ENCODE data around the gene FCHSD1.

Gene FCHSD1

GRCh38 chr5:141685591-141685990, 34.4 kb upstream of the FCHSD1 start:
- TF ChIP-seq CTCF (IDR thresholded peaks at IDR 0.05; ENCODE audit: unreplicated experiment in 3 of 3), result no peak
- no peaks in the 10 kb centered on the region for H3K36me3 Mint-ChIP-seq (ENCODE audit: low read depth)
- no peak overlapping the region for H3K27ac Mint-ChIP-seq
- H3K4me1 Mint-ChIP-seq, result peaks cover 13% of the 10 kb centered on the region
- H3K9me3 Mint-ChIP-seq, result no peaks in the 10 kb centered on the region
- H3K4me3 Mint-ChIP-seq, result no peak overlapping the region
- peaks cover 33% of the 10 kb centered on the region for H3K27me3 Mint-ChIP-seq (ENCODE audit: low read depth)

DNA sequence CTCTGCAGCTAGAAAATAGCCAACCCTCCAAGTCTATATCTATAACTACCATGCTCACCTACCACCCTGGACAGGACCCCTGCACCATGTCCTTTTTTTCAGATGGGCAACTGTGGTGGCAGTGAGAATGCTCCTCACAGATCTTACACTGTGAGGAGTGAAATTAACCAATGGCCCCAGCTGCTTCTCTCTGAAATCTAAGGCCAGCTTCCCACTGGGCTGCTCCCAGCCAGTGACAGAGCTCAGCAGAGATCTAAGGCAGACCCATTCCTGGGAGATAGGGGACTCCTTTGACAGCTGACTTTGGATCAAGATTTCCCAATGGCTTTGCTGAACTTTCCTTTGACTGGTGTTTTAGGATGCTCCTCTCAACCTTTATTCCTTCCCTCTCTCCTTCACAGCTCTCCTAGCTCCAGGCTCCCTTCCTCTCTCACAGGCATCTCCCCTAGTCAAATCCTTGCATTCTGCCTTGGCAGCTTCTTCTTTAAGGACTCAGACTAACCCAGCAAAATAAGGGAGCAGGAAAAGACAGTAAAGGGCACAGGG, 32.5 kb upstream of the FCHSD1 start:
- Mint-ChIP-seq H3K4me3 (peak overlapping the region in 2 of 3 experiments; percentile 28 to 62), H3K27me3 (ENCODE audit: low read depth) (peaks cover 24% of the 10 kb centered on the region), H3K36me3 (ENCODE audit: low read depth) (peaks cover 4% of the 10 kb centered on the region), H3K4me1 (peaks cover 13% of the 10 kb centered on the region), H3K27ac (peak overlapping the region; percentile 36 to 87 (median 56)), H3K9me3 (no peaks in the 10 kb centered on the region)
- no peak for TF ChIP-seq CTCF (IDR thresholded peaks at IDR 0.05; ENCODE audit: unreplicated experiment in 3 of 3)

DNA sequence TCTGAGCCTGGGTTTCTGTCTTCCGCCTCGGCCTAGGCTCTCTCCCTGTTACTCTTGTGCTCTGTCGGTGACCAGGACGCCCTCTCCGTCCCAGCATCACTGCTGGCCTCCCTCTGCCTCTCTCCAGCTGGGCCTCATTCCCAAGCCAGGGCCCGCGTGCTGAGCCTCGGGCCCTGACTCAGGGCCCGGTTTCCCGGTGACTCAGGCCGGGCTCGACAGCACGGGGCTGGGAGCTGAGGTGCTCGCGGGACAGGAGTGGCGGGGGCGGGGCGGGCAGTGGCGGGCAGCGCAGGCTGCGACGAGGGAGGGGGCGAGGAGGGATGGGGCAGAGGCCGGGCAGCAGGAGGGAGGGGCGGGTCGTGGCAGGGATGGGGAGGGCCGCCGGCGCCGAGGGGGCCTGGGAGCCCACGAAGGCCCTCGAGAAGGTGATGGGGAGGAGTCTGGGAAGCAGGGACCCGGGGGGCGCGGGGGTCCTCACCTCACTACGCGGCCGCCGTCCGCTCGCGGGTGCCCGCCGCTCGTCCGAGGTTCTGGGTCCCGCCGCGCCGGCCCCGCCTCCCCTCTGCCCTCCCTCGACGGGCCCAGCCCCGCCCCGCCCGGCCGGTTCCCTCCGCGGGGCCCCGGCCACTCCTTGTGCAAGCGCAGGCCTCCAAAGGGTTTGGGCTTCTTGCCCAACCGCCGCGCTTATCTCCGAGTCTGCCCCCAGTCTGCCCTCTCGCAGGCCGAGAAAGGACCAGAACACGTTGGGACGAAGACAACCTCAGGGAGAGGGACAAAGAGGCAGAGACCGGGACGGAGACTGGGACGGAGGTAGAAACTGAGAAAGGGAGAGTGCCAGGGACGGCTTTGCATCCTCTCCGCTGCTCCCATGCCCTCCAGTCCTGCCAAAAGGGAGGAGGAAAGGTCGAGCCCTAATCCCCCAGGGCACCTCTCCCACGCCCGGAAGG, 30.8 kb upstream of the FCHSD1 start, which contains the start of gene ARAP3:
Gene ARAP3 (minus strand): TSS at position 536 of the 947 bp plus-strand sequence. CDS start 1,744 bp downstream, outside the sequence.
- H3K9me3 Mint-ChIP-seq, result no peaks in the 10 kb centered on the region
- H3K27ac Mint-ChIP-seq, result peak within 1 kb of the TSS; percentile 87 to 93 (median 93)
- peaks cover 28% of the 10 kb centered on the region for H3K27me3 Mint-ChIP-seq (ENCODE audit: low read depth)
- peaks cover 13% of the 10 kb centered on the region for H3K36me3 Mint-ChIP-seq (ENCODE audit: low read depth)
- H3K4me1 Mint-ChIP-seq, result peaks cover 13% of the 10 kb centered on the region
- TF ChIP-seq CTCF (IDR thresholded peaks at IDR 0.05; ENCODE audit: unreplicated experiment in 3 of 3), result no peak
- H3K4me3 Mint-ChIP-seq, result peak within 1 kb of the TSS; percentile 81 to 86 (median 85)

DNA sequence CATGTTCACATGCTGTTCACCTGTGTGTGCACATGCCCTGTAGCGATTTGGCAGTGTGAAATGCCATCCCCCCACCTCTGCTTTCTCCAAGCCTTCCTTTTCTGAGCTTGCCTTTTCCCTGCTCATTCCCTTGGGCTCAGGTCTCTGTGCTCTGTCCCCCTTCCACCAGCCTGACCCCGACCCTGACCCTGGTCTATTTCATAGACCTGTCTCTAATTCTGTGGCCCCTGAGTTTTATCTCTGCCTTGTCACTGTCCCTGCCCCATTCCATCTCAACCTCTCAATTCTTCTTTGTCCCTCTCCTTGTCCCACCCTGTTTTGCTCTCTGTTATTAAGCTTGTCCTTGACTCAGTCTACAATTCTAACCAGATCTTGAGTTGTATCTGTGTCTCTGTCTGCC, 30.1 kb upstream of the FCHSD1 start:
- H3K36me3 Mint-ChIP-seq (ENCODE audit: low read depth), result peaks cover 13% of the 10 kb centered on the region
- peaks cover 28% of the 10 kb centered on the region for H3K27me3 Mint-ChIP-seq (ENCODE audit: low read depth)
- no peak for TF ChIP-seq CTCF (IDR thresholded peaks at IDR 0.05; ENCODE audit: unreplicated experiment in 3 of 3)
- peak overlapping the region; percentile 63 to 89 (median 75) for H3K27ac Mint-ChIP-seq
- no peaks in the 10 kb centered on the region for H3K9me3 Mint-ChIP-seq
- H3K4me3 Mint-ChIP-seq, result peak overlapping the region; percentile 74 to 81 (median 77)
- H3K4me1 Mint-ChIP-seq, result peaks cover 13% of the 10 kb centered on the region

- Mint-ChIP-seq H3K36me3 (ENCODE audit: low read depth) (peaks cover 13% of the 10 kb centered on the region), H3K27me3 (ENCODE audit: low read depth) (peaks cover 28% of the 10 kb centered on the region), H3K4me1 (peaks cover 13% of the 10 kb centered on the region), H3K4me3 (peak overlapping the region; percentile 74 to 81 (median 77)), H3K9me3 (no peaks in the 10 kb centered on the region), H3K27ac (peak overlapping the region; percentile 63 to 89 (median 75))
- TF ChIP-seq CTCF (IDR thresholded peaks at IDR 0.05; ENCODE audit: unreplicated experiment in 3 of 3), result no peak
Measured at GRCh38 chr5:141680751-141681201, 29.6 kb upstream of the FCHSD1 start.
